ENCODE results near the gene ZNF710.

ZNF710 gene

GRCh38 chr15:90082140-90082715, 81.1 kb downstream of the ZNF710 start:
- no peak for DNase-seq (ENCODE audit: low read depth)

DNA sequence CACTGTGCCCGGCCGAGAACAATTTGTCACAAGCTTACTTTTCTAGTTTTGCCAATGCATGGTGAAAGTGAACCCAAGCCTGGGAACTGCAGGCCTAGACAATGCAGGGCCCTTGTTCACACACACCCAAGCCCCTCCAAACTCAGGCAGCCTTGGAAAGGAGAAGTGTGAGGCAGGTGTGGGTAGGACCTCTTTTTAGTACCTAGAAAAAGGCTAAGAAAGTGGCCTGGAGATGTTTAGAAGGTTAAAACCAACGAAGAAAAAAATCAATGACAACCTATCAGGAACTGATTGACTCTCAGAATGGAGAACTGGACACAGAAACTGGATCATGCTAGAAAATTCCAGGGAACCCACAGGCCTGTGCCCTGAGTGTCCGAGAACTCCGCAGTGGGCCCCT, 82.3 kb downstream of the ZNF710 start:
- DNase-seq (ENCODE audit: low read depth), result no peak

DNA sequence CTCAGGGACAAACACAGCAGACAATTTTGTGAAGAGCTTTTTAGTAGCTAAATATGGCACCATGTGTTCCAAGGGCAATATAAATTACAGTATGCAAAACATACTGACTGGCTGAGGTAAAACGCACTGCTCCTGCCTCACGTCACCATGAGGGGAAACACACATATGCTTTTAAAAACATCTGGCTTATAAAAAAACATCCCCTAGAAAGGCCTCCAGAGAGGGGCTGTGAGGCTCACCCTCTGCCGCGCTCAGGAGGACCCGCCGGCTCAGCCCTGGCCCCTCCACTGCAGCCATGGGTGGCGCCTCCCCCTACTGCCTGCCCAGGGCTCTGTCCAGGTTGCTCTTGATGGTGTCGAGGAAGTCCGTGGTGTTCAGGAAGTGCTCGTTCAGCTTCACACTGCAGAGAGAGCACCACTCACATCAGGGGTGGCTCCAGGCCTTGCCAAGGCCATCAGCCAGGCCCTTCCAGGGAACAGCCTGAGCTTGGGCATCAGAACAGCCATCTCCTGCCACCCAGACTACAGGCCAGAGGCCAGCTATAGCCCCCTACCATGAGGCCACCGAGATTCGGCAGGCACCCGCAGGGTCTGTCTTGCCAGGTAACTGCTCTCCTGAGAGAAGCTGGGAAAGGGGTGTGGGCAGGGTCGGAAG, 83.0 kb downstream of the ZNF710 start:
- DNase-seq (ENCODE audit: low read depth), result no peak

DNA sequence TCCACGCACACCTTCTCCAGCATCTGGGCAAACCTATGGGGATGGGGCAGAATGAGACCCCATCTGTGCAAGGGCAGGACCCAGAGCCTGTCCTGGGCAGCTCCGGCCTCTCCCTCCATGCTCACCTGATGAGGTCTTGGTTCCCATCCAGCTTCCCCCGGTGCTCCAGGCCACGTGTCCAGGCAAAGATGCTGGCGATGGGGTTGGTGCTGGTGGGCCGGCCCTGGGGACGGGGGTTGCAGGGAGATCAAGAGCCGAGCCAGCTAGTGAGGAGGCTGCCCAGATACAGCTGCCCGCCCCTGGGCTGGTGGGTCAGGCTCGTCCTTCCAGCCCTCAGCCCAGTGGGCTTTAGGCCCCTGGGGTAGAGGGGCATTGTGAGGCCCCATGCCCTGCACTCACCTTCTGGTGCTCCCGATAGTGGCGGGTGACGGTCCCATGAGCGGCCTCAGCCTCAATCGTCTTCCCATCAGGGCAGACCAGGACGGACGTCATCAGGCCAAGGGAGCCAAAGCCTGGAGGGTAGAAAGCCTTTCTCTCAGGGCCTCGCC, 83.8 kb downstream of the ZNF710 start:
- no peak for DNase-seq (ENCODE audit: low read depth)

DNA sequence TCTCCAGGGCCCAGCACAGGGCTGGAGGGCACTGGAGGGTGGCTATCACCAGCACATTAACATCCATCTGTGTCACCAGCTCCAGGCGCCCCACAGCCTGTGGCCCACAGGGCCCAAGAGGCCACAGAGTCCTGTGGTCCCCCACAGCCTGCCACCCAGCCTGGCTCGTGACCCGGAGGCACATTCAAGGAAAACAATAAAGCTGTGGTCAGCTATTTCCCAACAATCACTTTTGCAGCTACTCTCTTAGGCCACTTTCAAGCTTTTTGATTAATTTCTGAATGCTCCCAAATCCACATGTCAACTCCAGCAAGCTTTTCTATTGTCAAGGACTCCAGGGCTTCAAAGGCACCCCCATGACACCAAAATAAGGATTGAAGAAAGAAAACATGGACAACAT, 84.4 kb downstream of the ZNF710 start:
- DNase-seq (ENCODE audit: low read depth), result no peak

GRCh38 chr15:90086868-90087268, 85.7 kb downstream of the ZNF710 start:
- peak; percentile 25 for DNase-seq (ENCODE audit: low read depth)

- no peak for DNase-seq (ENCODE audit: low read depth)
Observed at GRCh38 chr15:90087454-90088154, 86.5 kb downstream of the ZNF710 start.

DNA sequence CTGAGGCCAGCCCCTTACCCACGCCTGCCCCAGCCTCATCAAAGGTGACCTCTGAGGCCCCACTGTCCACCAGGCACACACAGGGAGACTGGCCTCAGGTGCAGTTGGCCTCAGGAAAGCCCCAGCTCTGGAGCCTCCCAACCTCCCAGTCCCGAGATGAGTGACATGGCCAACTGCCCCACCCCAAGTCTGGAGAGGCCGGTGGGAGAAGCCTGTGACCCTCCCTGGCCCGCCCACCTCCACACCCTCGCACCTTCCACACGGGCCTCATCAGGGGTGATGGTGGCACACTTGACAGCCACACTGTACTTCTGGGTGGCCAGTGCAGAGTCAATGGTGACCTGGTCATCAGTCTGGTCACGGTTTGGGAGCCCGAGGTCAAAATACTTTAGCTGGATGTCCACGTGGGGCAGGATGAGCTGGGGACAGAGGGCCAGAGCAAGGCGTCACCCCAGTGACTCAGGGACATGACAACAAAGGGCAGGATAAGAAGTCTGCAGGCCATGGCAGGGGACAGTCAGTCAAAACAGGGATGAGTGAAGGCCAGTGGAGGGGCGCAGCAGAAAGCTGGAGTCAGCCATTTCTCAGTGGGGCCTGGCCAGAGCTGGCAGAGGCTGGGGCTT, 89.2 kb downstream of the ZNF710 start:
- no peak for DNase-seq (ENCODE audit: low read depth)

DNA sequence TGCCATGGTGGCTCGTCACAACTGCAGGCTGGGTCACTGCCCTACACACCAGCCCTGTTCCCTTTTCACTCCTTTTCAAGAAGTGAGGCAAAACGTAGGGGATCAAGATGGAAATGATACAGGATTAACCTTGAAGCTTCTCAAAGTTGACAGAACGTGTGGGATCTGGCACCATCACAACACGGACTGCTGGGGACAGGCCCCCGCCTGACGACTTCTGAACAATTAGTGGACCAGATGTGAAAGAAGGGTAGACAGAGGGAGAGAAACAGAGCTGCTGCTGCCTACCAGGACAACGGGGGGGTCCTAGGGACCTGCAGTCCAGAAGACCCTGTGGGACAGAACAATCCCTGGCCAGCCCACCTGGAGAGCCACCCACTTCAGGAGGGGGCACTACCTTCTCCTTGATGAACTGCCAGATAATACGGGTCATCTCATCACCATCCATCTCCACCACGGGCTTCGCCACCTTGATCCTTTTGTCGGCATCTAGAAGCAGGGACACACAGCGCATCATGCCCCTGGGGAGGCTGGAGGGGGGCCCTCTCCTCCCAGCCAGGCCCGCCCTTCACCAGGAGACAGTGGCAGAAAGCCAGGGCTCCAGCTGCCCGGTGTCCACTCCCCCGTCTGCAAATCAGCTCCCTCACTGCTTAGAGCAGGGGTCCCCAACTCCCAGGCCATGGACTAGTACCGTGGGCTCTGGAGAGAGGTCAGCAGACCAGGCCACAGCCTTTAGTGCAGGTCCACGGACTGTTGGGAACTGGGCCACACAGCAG, 90.2 kb downstream of the ZNF710 start:
- DNase-seq (ENCODE audit: low read depth), result no peak

DNA sequence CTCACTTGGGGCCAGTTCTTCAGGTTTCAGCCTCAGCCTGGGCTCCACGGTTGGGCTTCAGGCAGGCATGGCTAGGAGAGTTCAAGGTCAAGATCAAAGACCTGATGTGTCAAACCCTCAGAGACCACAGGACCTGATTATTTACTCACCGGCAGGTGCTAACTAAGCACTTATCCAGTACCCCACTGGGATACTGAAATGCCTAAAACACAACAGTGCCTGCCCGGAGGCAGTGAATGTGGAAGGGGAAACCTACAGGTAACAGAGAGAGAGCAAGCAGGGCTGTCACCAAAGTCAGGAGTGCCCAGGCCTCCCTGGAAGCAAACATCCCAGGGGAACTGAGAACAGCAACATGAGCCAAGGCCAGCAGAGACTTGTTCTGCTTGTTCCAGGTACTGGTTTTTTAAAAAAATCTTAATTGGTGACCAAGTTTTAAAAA, 94.4 kb downstream of the ZNF710 start:
- DNase-seq (ENCODE audit: low read depth), result no peak

GRCh38 chr15:90097475-90097874, 96.4 kb downstream of the ZNF710 start:
- DNase-seq (ENCODE audit: low read depth), result peak; percentile 37

DNA sequence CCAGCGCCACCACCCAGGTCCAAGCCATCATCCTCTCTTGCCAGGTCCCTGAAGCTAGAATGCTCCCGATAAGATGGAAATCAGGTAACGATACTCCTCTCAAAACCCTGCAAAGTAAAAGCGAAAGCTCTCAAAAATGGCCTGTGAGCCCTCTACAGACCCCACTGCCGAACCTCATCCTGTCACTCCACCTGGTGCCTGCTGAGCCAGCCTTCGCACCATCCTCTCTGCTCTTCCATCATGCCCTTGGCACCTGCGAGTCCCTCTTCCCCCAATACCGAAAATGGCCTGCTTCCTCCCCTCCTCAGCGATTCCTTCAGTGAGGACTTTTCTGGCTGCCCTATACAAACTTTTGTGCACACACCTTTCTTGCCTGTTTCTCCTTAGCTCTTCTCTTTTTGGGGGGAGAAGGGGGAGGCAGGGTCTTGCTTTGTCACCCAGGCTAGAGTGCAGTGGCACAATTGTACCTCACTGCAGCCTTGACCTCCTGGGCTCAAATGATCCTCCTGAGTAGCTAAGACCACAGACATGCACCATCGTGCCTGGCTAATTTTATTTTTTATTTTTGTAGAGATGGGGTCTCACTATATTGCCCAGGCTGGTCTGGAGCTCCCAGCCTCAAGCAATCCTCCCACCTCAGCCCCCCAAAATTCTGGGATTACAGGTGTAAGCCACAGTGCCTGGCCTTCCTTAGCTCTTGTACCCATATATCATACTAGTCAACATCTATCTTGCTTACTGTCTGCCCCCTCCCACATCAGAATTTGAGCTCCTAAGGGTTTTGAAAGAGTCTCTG, 98.1 kb downstream of the ZNF710 start:
- DNase-seq (ENCODE audit: low read depth), result no peak

GRCh38 chr15:90099868-90100831, 99.0 kb downstream of the ZNF710 start:
- DNase-seq (ENCODE audit: low read depth), result no peak

DNA sequence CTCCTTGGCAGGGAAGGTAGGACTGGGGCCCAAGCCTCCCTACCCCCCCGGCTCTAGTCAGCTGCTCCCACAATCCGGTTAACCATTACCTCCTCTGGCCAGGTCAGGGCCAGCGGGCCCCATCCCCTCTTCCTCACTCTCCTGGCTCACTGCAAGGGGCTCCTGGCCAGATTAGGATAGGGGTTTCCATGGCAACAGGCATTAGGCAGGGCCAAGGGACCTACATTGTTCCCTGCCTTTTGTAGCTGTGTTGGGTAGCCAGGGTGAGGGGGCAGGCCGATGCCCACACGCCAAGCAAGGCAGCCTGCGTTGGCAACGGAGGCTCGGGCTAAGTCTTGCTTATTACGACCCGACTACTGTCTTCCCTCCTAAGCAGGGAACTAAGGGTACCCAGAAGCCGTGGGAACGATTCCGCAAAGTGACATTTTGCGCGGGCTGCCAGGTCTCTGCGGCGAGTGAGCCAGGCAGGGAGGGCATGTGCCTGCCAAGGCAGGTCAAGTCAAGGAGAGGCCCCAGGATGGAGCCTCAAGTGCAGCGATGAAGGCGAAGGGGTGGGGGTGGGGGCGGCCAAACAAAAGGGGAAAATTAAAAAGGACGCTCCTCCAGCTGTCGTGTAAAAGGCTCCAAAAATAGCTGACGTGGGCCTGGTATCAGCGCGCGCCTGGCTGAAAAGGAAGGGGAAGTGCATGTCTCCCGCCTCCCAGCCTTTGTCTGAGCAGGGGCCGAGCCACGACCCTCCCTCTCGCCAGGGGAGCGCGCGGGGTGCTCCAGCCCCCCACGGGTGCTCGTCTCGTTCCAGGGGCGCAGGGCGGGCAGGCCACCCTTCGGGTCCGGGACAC, 100.2 kb downstream of the ZNF710 start:
- DNase-seq (ENCODE audit: low read depth), result no peak

DNA sequence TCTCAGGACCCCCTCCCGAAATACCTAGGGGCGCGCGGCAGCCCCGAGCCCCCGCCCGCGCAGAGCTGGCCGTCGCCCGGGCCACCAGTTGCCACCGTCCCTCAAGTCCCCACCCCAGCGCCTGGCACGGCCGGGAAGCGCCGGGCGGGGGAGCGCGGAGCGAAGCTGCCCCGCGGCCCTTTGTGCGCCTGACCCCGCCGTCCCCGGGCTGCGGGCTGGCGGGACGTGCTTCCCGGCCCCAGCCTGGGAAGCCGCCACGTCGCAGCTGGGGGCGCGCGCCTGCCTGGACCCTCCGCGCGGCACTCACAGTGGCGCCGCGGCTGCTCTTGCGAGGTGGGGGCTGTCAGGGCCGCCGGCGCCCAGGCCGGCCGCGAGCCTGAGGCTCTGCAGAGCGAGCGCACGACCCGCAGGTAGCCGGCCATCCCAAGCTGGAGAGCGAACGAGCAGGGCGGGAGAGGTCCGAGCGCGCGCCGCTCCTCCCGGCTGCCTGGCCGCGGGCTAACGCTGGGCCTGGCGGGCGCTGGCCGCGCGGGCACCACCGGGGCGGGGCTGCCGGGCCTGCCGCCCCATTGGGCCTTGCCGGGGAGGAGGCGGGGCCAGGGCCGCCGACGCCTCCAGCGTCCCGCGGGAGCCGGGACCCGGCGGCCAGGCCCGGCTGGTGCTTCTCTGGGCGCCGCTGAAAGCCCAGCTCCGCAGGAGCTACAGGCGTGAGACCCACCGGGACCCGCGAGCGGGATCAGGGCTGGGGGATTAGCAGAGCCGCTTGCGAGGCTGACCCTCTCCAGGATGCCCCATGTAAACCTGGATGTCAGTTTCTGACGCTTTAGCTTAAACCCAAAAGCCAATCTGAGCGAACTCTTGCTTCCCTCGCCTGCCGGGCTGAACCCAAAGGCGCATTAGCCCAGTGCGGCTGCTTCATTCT, 101.1 kb downstream of the ZNF710 start, which contains the start of gene IDH2:
Gene IDH2 (minus strand): TSS at position 500 of the 922 bp plus-strand sequence. CDS start 78 bp downstream, at position 422.
- peak; percentile 65 for DNase-seq (ENCODE audit: low read depth)

GRCh38 chr15:90103701-90104329, 102.7 kb downstream of the ZNF710 start:
- DNase-seq (ENCODE audit: low read depth), result no peak

GRCh38 chr15:90104551-90104950, 103.4 kb downstream of the ZNF710 start:
- DNase-seq (ENCODE audit: low read depth), result no peak
